ENCODE measurements around the gene GPR39.

DNA sequence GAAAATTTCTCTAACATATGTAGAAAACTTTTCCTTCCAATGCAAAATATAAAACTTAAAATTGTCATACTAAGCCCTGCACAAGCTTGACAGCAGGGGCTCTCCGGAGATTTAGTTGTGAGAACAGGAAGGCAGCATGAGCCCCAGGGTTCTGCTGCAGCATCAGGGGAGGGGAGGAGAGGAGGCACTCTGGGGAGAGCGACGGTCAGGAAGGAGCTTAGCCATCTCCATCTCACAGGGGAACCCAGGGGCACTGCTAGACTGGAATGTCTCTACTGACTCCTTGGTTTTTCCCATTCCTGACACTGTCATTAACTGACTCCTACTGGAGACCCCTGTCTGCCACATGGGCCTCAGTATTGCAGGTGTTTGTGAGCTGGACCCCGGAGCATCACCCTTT is 123.6 kb downstream of the GPR39 start:
- TF ChIP-seq, protein P1, sequence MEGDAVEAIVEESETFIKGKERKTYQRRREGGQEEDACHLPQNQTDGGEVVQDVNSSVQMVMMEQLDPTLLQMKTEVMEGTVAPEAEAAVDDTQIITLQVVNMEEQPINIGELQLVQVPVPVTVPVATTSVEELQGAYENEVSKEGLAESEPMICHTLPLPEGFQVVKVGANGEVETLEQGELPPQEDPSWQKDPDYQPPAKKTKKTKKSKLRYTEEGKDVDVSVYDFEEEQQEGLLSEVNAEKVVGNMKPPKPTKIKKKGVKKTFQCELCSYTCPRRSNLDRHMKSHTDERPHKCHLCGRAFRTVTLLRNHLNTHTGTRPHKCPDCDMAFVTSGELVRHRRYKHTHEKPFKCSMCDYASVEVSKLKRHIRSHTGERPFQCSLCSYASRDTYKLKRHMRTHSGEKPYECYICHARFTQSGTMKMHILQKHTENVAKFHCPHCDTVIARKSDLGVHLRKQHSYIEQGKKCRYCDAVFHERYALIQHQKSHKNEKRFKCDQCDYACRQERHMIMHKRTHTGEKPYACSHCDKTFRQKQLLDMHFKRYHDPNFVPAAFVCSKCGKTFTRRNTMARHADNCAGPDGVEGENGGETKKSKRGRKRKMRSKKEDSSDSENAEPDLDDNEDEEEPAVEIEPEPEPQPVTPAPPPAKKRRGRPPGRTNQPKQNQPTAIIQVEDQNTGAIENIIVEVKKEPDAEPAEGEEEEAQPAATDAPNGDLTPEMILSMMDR (IDR thresholded peaks at IDR 0.05): no peak
- TF ChIP-seq POLR2A (IDR thresholded peaks at IDR 0.05): no peak
- no peak for TF ChIP-seq EP300 (IDR thresholded peaks at IDR 0.05)
